Panc1 (cell line): ENCODE results near the gene MACROD2. TPM values are rescaled to one million over a fixed set of nuclear protein-coding genes. Genes with fewer than 3 reads are reported as not detected.

Experiments
- ATAC-seq: fragments of 200-7000 bp; cut with Tn5 transposase; 2 replicates; pipeline ENCODE4 v1.9.1; 2020; ENCODE audit warnings: mild to moderate bottlenecking, moderate library complexity
- BruUV-seq: library from RNA; stranded (reverse); fragments of 400-500 nt; replicated peaks from 2 replicates; lab custom pipeline; 2021; lab: Mats Ljungman, UMichigan
- CTCF ChIA-PET: fragments of 300-600 bp; sonication (Branson Sonifier 250); formaldehyde crosslinking; loops from one replicate; lab custom pipeline; 2022; ENCODE audit warnings: antibody characterized with exemption; lab: Charles Lee
- POLR2A ChIA-PET: fragments of 300-600 bp; sonication (Branson Sonifier 250); formaldehyde crosslinking; loops from one replicate; lab custom pipeline; 2022; ENCODE audit warnings: antibody characterized with exemption; lab: Charles Lee
- DNase-seq: peaks from one replicate; pipeline ENCODE4 v3.0.0-alpha.2; 2010; ENCODE audit warnings: low read depth, low spot score
- H3K27ac ChIP-seq: 2 replicates; pipeline ENCODE4 v1.5.1; 2011; ENCODE audit warnings: mild to moderate bottlenecking, low read length, inconsistent platforms
- H3K27me3 ChIP-seq: fragments of 200-500 bp; sonication (Bioruptor generic); 2 replicates; pipeline ENCODE4 v1.6.0; 2014; ENCODE audit warnings: low read length, inconsistent platforms; ENCODE audit not compliant: control insufficient read depth, insufficient read depth
- H3K36me3 ChIP-seq: fragments of 200-500 bp; sonication (Bioruptor generic); 2 replicates; pipeline ENCODE4 v1.5.1; 2014; ENCODE audit warnings: inconsistent platforms, mild to moderate bottlenecking, low read length, moderate library complexity; ENCODE audit not compliant: control insufficient read depth, insufficient read depth
- H3K4me1 ChIP-seq: 2 replicates; pipeline ENCODE4 v1.5.1; 2011; ENCODE audit warnings: inconsistent platforms, mild to moderate bottlenecking, low read length, moderate library complexity; ENCODE audit not compliant: control insufficient read depth, insufficient read depth
- H3K4me3 ChIP-seq, 2 experiments: 2 replicates each; pipeline ENCODE4 v1.5.1; 2011 to 2012; ENCODE audit warnings: low read depth in 2 of 2, low read length in 2 of 2, mild to moderate bottlenecking in 2 of 2, inconsistent platforms in 1 of 2, moderate library complexity in 1 of 2
- H3K9me3 ChIP-seq: fragments of 200-500 bp; sonication (Bioruptor generic); 2 replicates; pipeline ENCODE4 v1.5.1; 2014; ENCODE audit warnings: low read depth, mild to moderate bottlenecking, inconsistent platforms, low read length, moderate library complexity; ENCODE audit not compliant: control insufficient read depth, insufficient read depth
- CTCF ChIP-seq: fragments of 450-650 bp; IDR thresholded peaks from 2 replicates; pipeline ENCODE4 v1.5.1; 2017; ENCODE audit warnings: mild to moderate bottlenecking
- POLR2AphosphoS5 ChIP-seq: IDR thresholded peaks from 2 replicates; pipeline ENCODE4 v1.6.1; 2012; ENCODE audit warnings: mild to moderate bottlenecking, low read depth, low read length, moderate library complexity
- REST ChIP-seq, 2 experiments: IDR thresholded peaks; 2 replicates each; pipeline ENCODE4 v1.6.1; 2011 to 2012; ENCODE audit warnings: low read depth in 2 of 2, control low read depth in 1 of 2, low read length in 1 of 2, mild to moderate bottlenecking in 1 of 2, moderate library complexity in 1 of 2; ENCODE audit not compliant: insufficient read depth in 1 of 2
- SIN3A ChIP-seq: IDR thresholded peaks from 2 replicates; pipeline ENCODE4 v1.6.1; 2012; ENCODE audit warnings: low read depth, mild to moderate bottlenecking, low read length, moderate library complexity, borderline replicate concordance; ENCODE audit not compliant: insufficient read depth
- TCF7L2 ChIP-seq: IDR thresholded peaks from 2 replicates; pipeline ENCODE4 v1.6.1; 2011; ENCODE audit warnings: mild to moderate bottlenecking, low read depth, low read length, inconsistent platforms
- in situ Hi-C: cut with HindIII; loops from 2 replicates; pipeline ENCODE4 v1.10.0; 2016; ENCODE audit warnings: low sequenced_read_pairs, low pct_unique_long_range_greater_than_20kb
- intact Hi-C: fragments of 100-400 bp; cut with micrococcal nuclease; formaldehyde crosslinking; loops from one replicate; pipeline ENCODE4 v1.10.0; 2022; ENCODE audit not compliant: unreplicated experiment
- total RNA-seq: library from RNA; stranded (reverse); gene quantifications from one replicate; pipeline ENCODE4 v1.2.1, GENCODE V29; 2021; ENCODE audit not compliant: unreplicated experiment

Gene MACROD2
- total RNA-seq, 1 experiment from 2014 or later: 1.2 TPM

- TF ChIP-seq REST (IDR thresholded peaks at IDR 0.05; ENCODE audit: insufficient read depth in 1 of 2, low read depth in 2 of 2, low read length in 1 of 2): no peak
- no peak for TF ChIP-seq POLR2AphosphoS5
- TF ChIP-seq CTCF: no peak
- no peak for TF ChIP-seq TCF7L2
- no peak for TF ChIP-seq SIN3A
- Histone ChIP-seq H3K27ac (no peak overlapping the region), H3K4me3 (no peak overlapping the region), H3K9me3 (no peaks in the 10 kb centered on the region), H3K36me3 (no peaks in the 10 kb centered on the region), H3K4me1 (no peaks in the 10 kb centered on the region), H3K27me3 (no peaks in the 10 kb centered on the region)
- intact Hi-C loops (no loop called here), in situ Hi-C loops (no loop called here)
- DNase-seq (no peak), ATAC-seq (no peak)
- ChIA-PET CTCF (no interaction called here), POLR2A (no interaction called here)
- BruUV-seq: no TSS peak
Observed at GRCh38 chr20:15252304-15252703, 1257.0 kb downstream of the MACROD2 start.

GRCh38 chr20:15253431-15253830, 1258.1 kb downstream of the MACROD2 start:
- Histone ChIP-seq H3K27me3 (no peaks in the 10 kb centered on the region), H3K4me1 (no peaks in the 10 kb centered on the region), H3K36me3 (no peaks in the 10 kb centered on the region), H3K4me3 (no peak overlapping the region), H3K27ac (no peak overlapping the region), H3K9me3 (no peaks in the 10 kb centered on the region)
- in situ Hi-C loops (no loop called here), intact Hi-C loops (no loop called here)
- BruUV-seq: no TSS peak
- POLR2A ChIA-PET: no interaction called here
- TF ChIP-seq REST (IDR thresholded peaks at IDR 0.05; ENCODE audit: insufficient read depth in 1 of 2, low read depth in 2 of 2, low read length in 1 of 2): no peak
- no peak for TF ChIP-seq CTCF
- no peak for TF ChIP-seq POLR2AphosphoS5
- TF ChIP-seq SIN3A: no peak
- TF ChIP-seq TCF7L2: no peak
- DNase-seq (no peak), ATAC-seq (no peak)
- CTCF ChIA-PET: no interaction called here
